ENCODE results near the gene TMEM8B.

The TMEM8B gene

GRCh38 chr9:35812025-35812602, 16.9 kb upstream of the TMEM8B start, which contains the start of gene SPAG8:
SPAG8 (minus strand) TSS chr9:35812262; CDS start chr9:35812147, 115 bp downstream.
- Histone ChIP-seq H3K36me3 (ENCODE audit: control insufficient read depth, insufficient read depth, low read length) (no peaks in the 10 kb centered on the region), H3K4me3 (ENCODE audit: low read depth, low read length) (peak within 1 kb of the TSS; percentile 56), H3K27me3 (ENCODE audit: control insufficient read depth, insufficient read depth, low read length) (no peaks in the 10 kb centered on the region), H3K27ac (ENCODE audit: low read depth, low read length) (no peak within 1 kb of the TSS), H3K9me3 (ENCODE audit: control insufficient read depth, insufficient read depth, low read depth, low read length) (no peaks in the 10 kb centered on the region), H3K9ac (ENCODE audit: low read length) (no peak within 1 kb of the TSS), H3K4me1 (ENCODE audit: control insufficient read depth, insufficient read depth, low read length) (peaks cover 13% of the 10 kb centered on the region)

- H3K27ac ChIP-seq (ENCODE audit: low read depth, low read length) = no peak overlapping the region
- no peaks in the 10 kb centered on the region for H3K9me3 ChIP-seq (ENCODE audit: control insufficient read depth, insufficient read depth, low read depth, low read length)
- H3K9ac ChIP-seq (ENCODE audit: low read length) = no peak overlapping the region
- peak overlapping the region; percentile 75; the same call in 1 of the 2 replicates for H3K4me3 ChIP-seq (ENCODE audit: low read depth, low read length)
- peaks cover 13% of the 10 kb centered on the region for H3K4me1 ChIP-seq (ENCODE audit: control insufficient read depth, insufficient read depth, low read length)
- no peaks in the 10 kb centered on the region for H3K27me3 ChIP-seq (ENCODE audit: control insufficient read depth, insufficient read depth, low read length)
- H3K36me3 ChIP-seq (ENCODE audit: control insufficient read depth, insufficient read depth, low read length) = no peaks in the 10 kb centered on the region
Observed at GRCh38 chr9:35813434-35814105, 15.5 kb upstream of the TMEM8B start.

- H3K27me3 ChIP-seq (ENCODE audit: control insufficient read depth, insufficient read depth, low read length) = no peaks in the 10 kb centered on the region
- peak overlapping the region; percentile 85 for H3K9ac ChIP-seq (ENCODE audit: low read length)
- H3K27ac ChIP-seq (ENCODE audit: low read depth, low read length) = peak overlapping the region; percentile 80
Observed at GRCh38 chr9:35814106-35814840, 14.8 kb upstream of the TMEM8B start.

GRCh38 chr9:35814841-35815543, 14.0 kb upstream of the TMEM8B start, which contains the start of gene HINT2:
HINT2 (minus strand) TSS chr9:35815042; CDS start chr9:35814979, 63 bp downstream.
- peak within 1 kb of the TSS; percentile 80 for H3K27ac ChIP-seq (ENCODE audit: low read depth, low read length)
- peak within 1 kb of the TSS; percentile 85 for H3K9ac ChIP-seq (ENCODE audit: low read length)
- peaks cover 13% of the 10 kb centered on the region for H3K4me1 ChIP-seq (ENCODE audit: control insufficient read depth, insufficient read depth, low read length)
- peak within 1 kb of the TSS; percentile 75 for H3K4me3 ChIP-seq (ENCODE audit: low read depth, low read length)
- no peaks in the 10 kb centered on the region for H3K36me3 ChIP-seq (ENCODE audit: control insufficient read depth, insufficient read depth, low read length)
- H3K27me3 ChIP-seq (ENCODE audit: control insufficient read depth, insufficient read depth, low read length) = no peaks in the 10 kb centered on the region
- no peaks in the 10 kb centered on the region for H3K9me3 ChIP-seq (ENCODE audit: control insufficient read depth, insufficient read depth, low read depth, low read length)

More at GRCh38 chr9:35814106-35814840, 14.8 kb upstream of the TMEM8B start:
- peak overlapping the region; percentile 75 for H3K4me3 ChIP-seq (ENCODE audit: low read depth, low read length)
- no peaks in the 10 kb centered on the region for H3K36me3 ChIP-seq (ENCODE audit: control insufficient read depth, insufficient read depth, low read length)
- no peaks in the 10 kb centered on the region for H3K9me3 ChIP-seq (ENCODE audit: control insufficient read depth, insufficient read depth, low read depth, low read length)
- H3K4me1 ChIP-seq (ENCODE audit: control insufficient read depth, insufficient read depth, low read length) = peaks cover 13% of the 10 kb centered on the region

- peaks cover 13% of the 10 kb centered on the region for H3K4me1 ChIP-seq (ENCODE audit: control insufficient read depth, insufficient read depth, low read length)
- H3K27me3 ChIP-seq (ENCODE audit: control insufficient read depth, insufficient read depth, low read length) = no peaks in the 10 kb centered on the region
- H3K9ac ChIP-seq (ENCODE audit: low read length) = no peak overlapping the region
- H3K36me3 ChIP-seq (ENCODE audit: control insufficient read depth, insufficient read depth, low read length) = no peaks in the 10 kb centered on the region
- H3K4me3 ChIP-seq (ENCODE audit: low read depth, low read length) = no peak overlapping the region
- no peaks in the 10 kb centered on the region for H3K9me3 ChIP-seq (ENCODE audit: control insufficient read depth, insufficient read depth, low read depth, low read length)
- H3K27ac ChIP-seq (ENCODE audit: low read depth, low read length) = no peak overlapping the region
Observed at GRCh38 chr9:35816708-35817107, 12.3 kb upstream of the TMEM8B start.

GRCh38 chr9:35818341-35818740, 10.7 kb upstream of the TMEM8B start:
- H3K27ac ChIP-seq (ENCODE audit: low read depth, low read length) = no peak overlapping the region

GRCh38 chr9:35820076-35820475, 9.0 kb upstream of the TMEM8B start:
- Histone ChIP-seq H3K4me3 (ENCODE audit: low read depth, low read length) (no peak overlapping the region), H3K36me3 (ENCODE audit: control insufficient read depth, insufficient read depth, low read length) (no peaks in the 10 kb centered on the region), H3K27me3 (ENCODE audit: control insufficient read depth, insufficient read depth, low read length) (no peaks in the 10 kb centered on the region), H3K4me1 (ENCODE audit: control insufficient read depth, insufficient read depth, low read length) (peaks cover 12% of the 10 kb centered on the region; the same call in 1 of the 2 replicates), H3K9ac (ENCODE audit: low read length) (no peak overlapping the region), H3K9me3 (ENCODE audit: control insufficient read depth, insufficient read depth, low read depth, low read length) (no peaks in the 10 kb centered on the region), H3K27ac (ENCODE audit: low read depth, low read length) (no peak overlapping the region)

More at GRCh38 chr9:35818341-35818740, 10.7 kb upstream of the TMEM8B start:
- no peak overlapping the region for H3K4me3 ChIP-seq (ENCODE audit: low read depth, low read length)
- no peaks in the 10 kb centered on the region for H3K36me3 ChIP-seq (ENCODE audit: control insufficient read depth, insufficient read depth, low read length)
- peaks cover 15% of the 10 kb centered on the region for H3K4me1 ChIP-seq (ENCODE audit: control insufficient read depth, insufficient read depth, low read length)
- no peak overlapping the region for H3K9ac ChIP-seq (ENCODE audit: low read length)
- H3K9me3 ChIP-seq (ENCODE audit: control insufficient read depth, insufficient read depth, low read depth, low read length) = no peaks in the 10 kb centered on the region
- H3K27me3 ChIP-seq (ENCODE audit: control insufficient read depth, insufficient read depth, low read length) = no peaks in the 10 kb centered on the region

GRCh38 chr9:35822926-35823325, 6.1 kb upstream of the TMEM8B start:
- no peaks in the 10 kb centered on the region for H3K9me3 ChIP-seq (ENCODE audit: control insufficient read depth, insufficient read depth, low read depth, low read length)
- H3K9ac ChIP-seq (ENCODE audit: low read length) = no peak overlapping the region
- peaks cover 16% of the 10 kb centered on the region for H3K4me1 ChIP-seq (ENCODE audit: control insufficient read depth, insufficient read depth, low read length)
- no peak overlapping the region for H3K4me3 ChIP-seq (ENCODE audit: low read depth, low read length)
- no peaks in the 10 kb centered on the region for H3K27me3 ChIP-seq (ENCODE audit: control insufficient read depth, insufficient read depth, low read length)
- no peak overlapping the region for H3K27ac ChIP-seq (ENCODE audit: low read depth, low read length)
- H3K36me3 ChIP-seq (ENCODE audit: control insufficient read depth, insufficient read depth, low read length) = no peaks in the 10 kb centered on the region

- H3K4me1 ChIP-seq (ENCODE audit: control insufficient read depth, insufficient read depth, low read length) = peaks cover 27% of the 10 kb centered on the region
- H3K9me3 ChIP-seq (ENCODE audit: control insufficient read depth, insufficient read depth, low read depth, low read length) = no peaks in the 10 kb centered on the region
- H3K9ac ChIP-seq (ENCODE audit: low read length) = no peak overlapping the region
- no peaks in the 10 kb centered on the region for H3K36me3 ChIP-seq (ENCODE audit: control insufficient read depth, insufficient read depth, low read length)
- no peak overlapping the region for H3K27ac ChIP-seq (ENCODE audit: low read depth, low read length)
- H3K27me3 ChIP-seq (ENCODE audit: control insufficient read depth, insufficient read depth, low read length) = no peaks in the 10 kb centered on the region
- H3K4me3 ChIP-seq (ENCODE audit: low read depth, low read length) = no peak overlapping the region
Observed at GRCh38 chr9:35826071-35826701, 2.8 kb upstream of the TMEM8B start.

- Histone ChIP-seq H3K36me3 (ENCODE audit: control insufficient read depth, insufficient read depth, low read length) (no peaks in the 10 kb centered on the region), H3K27ac (ENCODE audit: low read depth, low read length) (no peak overlapping the region), H3K27me3 (ENCODE audit: control insufficient read depth, insufficient read depth, low read length) (no peaks in the 10 kb centered on the region), H3K9me3 (ENCODE audit: control insufficient read depth, insufficient read depth, low read depth, low read length) (no peaks in the 10 kb centered on the region), H3K4me1 (ENCODE audit: control insufficient read depth, insufficient read depth, low read length) (peaks cover 27% of the 10 kb centered on the region), H3K9ac (ENCODE audit: low read length) (no peak overlapping the region), H3K4me3 (ENCODE audit: low read depth, low read length) (no peak overlapping the region)
Observed at GRCh38 chr9:35827486-35827885, 1.5 kb upstream of the TMEM8B start.

Measured in HUES6 (cell line).